Glomerular endothelial cell (primary cell): ENCODE measurements around the gene SPAAR. TPM values are rescaled to one million over a fixed set of nuclear protein-coding genes. Genes with fewer than 3 reads are reported as not detected.

Experiments used
- DNase-seq: peaks from one replicate; pipeline ENCODE4 v3.0.0-alpha.2; 2011; ENCODE audit warnings: low read depth, low spot score; ENCODE audit errors: extremely low read depth
- total RNA-seq: library from RNA; depleted of rRNA; stranded (reverse); fragments of >200 nt; gene quantifications from 2 replicates; pipeline ENCODE4 v1.2.3, GENCODE V29; 2015

Gene SPAAR
- total RNA-seq, 1 donor from 2014 or later = 8.1 TPM

GRCh38 chr9:35944841-35945240, 35.6 kb downstream of the SPAAR start:
- DNase-seq = no peak

- no peak for DNase-seq
These were observed 36.2 kb downstream of the SPAAR start for GRCh38 chr9:35945341-35946018.

- no peak for DNase-seq
These were observed 39.2 kb downstream of the SPAAR start for GRCh38 chr9:35948451-35948850.

- DNase-seq = no peak
These were observed 39.6 kb downstream of the SPAAR start for GRCh38 chr9:35948901-35949318.

- peak; percentile 87 for DNase-seq
These were observed 42.4 kb downstream of the SPAAR start for GRCh38 chr9:35951736-35952135.

GRCh38 chr9:35952526-35953191, 43.4 kb downstream of the SPAAR start:
- no peak for DNase-seq

GRCh38 chr9:35954942-35955546, 45.8 kb downstream of the SPAAR start:
- DNase-seq = no peak

GRCh38 chr9:35956651-35957050, 47.4 kb downstream of the SPAAR start:
- no peak for DNase-seq

GRCh38 chr9:35958104-35958837, 49.0 kb downstream of the SPAAR start, which contains the start of gene OR2S2:
Gene OR2S2, minus strand, starts transcription at chr9:35958154. Its CDS starts 56 bp downstream, at chr9:35958098.
- no peak for DNase-seq

- no peak for DNase-seq
These were observed 50.9 kb downstream of the SPAAR start for GRCh38 chr9:35960039-35960655.

Other genes with a start within 250 kb of the SPAAR start
- gene ARHGEF39, start 244.3 kb upstream of the SPAAR start, total RNA-seq = 0.39 and 0.58 TPM in 2 replicates
- 0.15 TPM in 1 of 2 replicates, not detected in the other for gene CA9, start 235.6 kb upstream of the SPAAR start, total RNA-seq
- 290 and 300 TPM in 2 replicates for gene TPM2, start 219.6 kb upstream of the SPAAR start, total RNA-seq
- gene TLN1, start 177.3 kb upstream of the SPAAR start, total RNA-seq = 347 and 424 TPM in 2 replicates
- gene CREB3, start 176.8 kb upstream of the SPAAR start, total RNA-seq = 77.0 and 78.6 TPM in 2 replicates
- gene GBA2, start 160.3 kb upstream of the SPAAR start, total RNA-seq = 43.3 and 102 TPM in 2 replicates
- 16.5 and 22.9 TPM in 2 replicates for gene RGP1, start 160.2 kb upstream of the SPAAR start, total RNA-seq
- gene MSMP, start 155.2 kb upstream of the SPAAR start, total RNA-seq = 1.6 and 7.9 TPM in 2 replicates
- 15.9 and 16.6 TPM in 2 replicates for gene NPR2, start 117.9 kb upstream of the SPAAR start, total RNA-seq
- 0.53 TPM in 1 of 2 replicates, not detected in the other for gene SPAG8, start 97.2 kb upstream of the SPAAR start, total RNA-seq
- gene HINT2, start 94.4 kb upstream of the SPAAR start, total RNA-seq = 13.8 and 24.6 TPM in 2 replicates
- not detected in 2 replicates for gene FAM221B, start 80.8 kb upstream of the SPAAR start, total RNA-seq
- 1.9 and 3.0 TPM in 2 replicates for gene TMEM8B, start 80.3 kb upstream of the SPAAR start, total RNA-seq
- not detected in 2 replicates for gene OR13J1, start 39.1 kb upstream of the SPAAR start, total RNA-seq
- 0.47 and 0.63 TPM in 2 replicates for gene HRCT1, start 3.3 kb upstream of the SPAAR start, total RNA-seq
- gene OR2S2, start 48.7 kb downstream of the SPAAR start, total RNA-seq = not detected in 2 replicates
- 16.4 and 18.7 TPM in 2 replicates for gene RECK, start 127.4 kb downstream of the SPAAR start, total RNA-seq
- 38.2 and 46.9 TPM in 2 replicates for gene GLIPR2, start 227.2 kb downstream of the SPAAR start, total RNA-seq